ENCODE results near the gene PC. TPM values are rescaled to one million over a fixed set of nuclear protein-coding genes. Genes with fewer than 3 reads are reported as not detected.

PC gene
- total and polyA plus RNA-seq, 9 of the 15 experiments (the other 6 are each of a cell fraction or from before 2014, with no cell fraction given), result 0.94 to 38.0 (median 8.7) TPM

GRCh38 chr11:66981976-66982578, 23.9 kb upstream of the PC start (continued):
- no peak for TF ChIP-seq NFYB (IDR thresholded peaks at IDR 0.05; ENCODE audit: extremely low read depth, insufficient read length)
- TF ChIP-seq FOSL1 (tag; conservative IDR thresholded peaks at IDR 0.05), result peak; percentile 74
- no peak for TF ChIP-seq GTF2F1 (IDR thresholded peaks at IDR 0.05; ENCODE audit: low read depth, low read length)
- no peak for TF ChIP-seq POLR2AphosphoS5 (IDR thresholded peaks at IDR 0.05; ENCODE audit: control insufficient read depth, insufficient read depth, low read depth, low read length)
- no peak for TF ChIP-seq ZNF764 (CRISPR knock-in tag; IDR thresholded peaks at IDR 0.05; ENCODE audit: low read depth)
- peak; percentile 49 for TF ChIP-seq LEF1 (IDR thresholded peaks at IDR 0.05)
- no peak for TF ChIP-seq SMARCA5 (IDR thresholded peaks at IDR 0.05)
- no peak for TF ChIP-seq RBM17 (IDR thresholded peaks at IDR 0.05; ENCODE audit: borderline replicate concordance, low read depth, low read length)
- TF ChIP-seq EP300 (IDR thresholded peaks at IDR 0.05; ENCODE audit: low read length), result 0 out of 2 replicates have a peak, but pooled peaks have one; percentile 8
- TF ChIP-seq CC2D1A (IDR thresholded peaks at IDR 0.05), result no peak
- no peak for TF ChIP-seq ZBTB11 (CRISPR knock-in tag; IDR thresholded peaks at IDR 0.05)
- TF ChIP-seq TGIF2 (CRISPR knock-in tag; IDR thresholded peaks at IDR 0.05), result no peak
- no peak for TF ChIP-seq KLF10 (CRISPR knock-in tag; IDR thresholded peaks at IDR 0.05)
- TF ChIP-seq SIX5 (IDR thresholded peaks at IDR 0.05; ENCODE audit: borderline replicate concordance in 1 of 2, insufficient read depth in 1 of 2, low read depth in 1 of 2, low read length in 2 of 2), result no peak
- TF ChIP-seq ZNF280A (IDR thresholded peaks at IDR 0.05; ENCODE audit: low read depth, partially characterized antibody), result no peak
- TF ChIP-seq TCF3 (CRISPR knock-in tag; IDR thresholded peaks at IDR 0.05), result no peak
- no peak for TF ChIP-seq RB1 (IDR thresholded peaks at IDR 0.05; ENCODE audit: low read depth)
- TF ChIP-seq ERF (CRISPR knock-in tag; IDR thresholded peaks at IDR 0.05), result no peak
- no peak for TF ChIP-seq FOXP1 (CRISPR knock-in tag; IDR thresholded peaks at IDR 0.05)
- no peak for TF ChIP-seq RNF2 (IDR thresholded peaks at IDR 0.05)
- no peak for TF ChIP-seq ZNF584 (CRISPR knock-in tag; IDR thresholded peaks at IDR 0.05; ENCODE audit: low read depth)
- TF ChIP-seq VEZF1 (CRISPR knock-in tag; IDR thresholded peaks at IDR 0.05), result no peak
- TF ChIP-seq MEIS2 (IDR thresholded peaks at IDR 0.05; ENCODE audit: partially characterized antibody), result peak; percentile 3
